Measurements from ENCODE around the gene KIF2A. TPM values are rescaled to one million over a fixed set of nuclear protein-coding genes. Genes with fewer than 3 reads are reported as not detected.

Gene KIF2A
- total RNA-seq, 2 donors from 2014 or later, result 19.5 to 28.9 TPM

DNA sequence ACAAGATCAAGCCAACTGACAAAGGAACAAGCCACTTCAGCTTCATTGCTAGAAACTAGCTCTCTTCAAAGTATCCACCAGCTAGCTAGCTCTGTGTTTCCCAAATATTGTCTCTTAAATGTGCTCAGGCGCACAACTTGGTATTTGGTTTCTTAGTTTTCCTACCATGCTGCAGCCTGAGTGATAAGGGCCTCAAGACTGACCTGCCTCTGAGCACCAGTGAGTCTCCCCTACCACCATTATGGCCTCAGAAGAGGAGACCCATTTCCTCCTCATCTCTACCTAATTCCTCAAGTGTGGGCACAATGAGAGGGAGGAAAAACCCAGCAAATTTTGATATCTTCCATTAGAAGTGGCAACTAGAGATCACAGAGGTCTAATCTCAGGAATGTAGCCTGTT lies 34.6 kb upstream of the KIF2A start:
- Histone ChIP-seq H3K27ac (no peak overlapping the region), H3K9me3 (no peaks in the 10 kb centered on the region), H3K4me3 (no peak overlapping the region), H3K27me3 (replicated peaks; ENCODE audit: insufficient read depth) (no peaks in the 10 kb centered on the region), H3K4me1 (ENCODE audit: control insufficient read depth in 1 of 2, low read depth in 2 of 2) (no peaks in the 10 kb centered on the region), H3K36me3 (no peaks in the 10 kb centered on the region)
- no peak for ATAC-seq (ENCODE audit: insufficient number of reproducible peaks, low FRiP score, low read depth)
- TF ChIP-seq CTCF (IDR thresholded peaks at IDR 0.05), result no peak
- no peak for DNase-seq (ENCODE audit: low spot score)

GRCh38 chr5:62271870-62272269 lies 34.1 kb upstream of the KIF2A start:
- H3K36me3 ChIP-seq, result no peaks in the 10 kb centered on the region
- ATAC-seq (ENCODE audit: insufficient number of reproducible peaks, low FRiP score, low read depth), result no peak
- no peak for DNase-seq (ENCODE audit: low spot score)
- no peak for TF ChIP-seq CTCF (IDR thresholded peaks at IDR 0.05)
- no peaks in the 10 kb centered on the region for H3K4me1 ChIP-seq (ENCODE audit: control insufficient read depth in 1 of 2, low read depth in 2 of 2)
- H3K4me3 ChIP-seq, result no peak overlapping the region
- H3K27ac ChIP-seq, result no peak overlapping the region
- no peaks in the 10 kb centered on the region for H3K27me3 ChIP-seq (replicated peaks; ENCODE audit: insufficient read depth)
- no peaks in the 10 kb centered on the region for H3K9me3 ChIP-seq

DNA sequence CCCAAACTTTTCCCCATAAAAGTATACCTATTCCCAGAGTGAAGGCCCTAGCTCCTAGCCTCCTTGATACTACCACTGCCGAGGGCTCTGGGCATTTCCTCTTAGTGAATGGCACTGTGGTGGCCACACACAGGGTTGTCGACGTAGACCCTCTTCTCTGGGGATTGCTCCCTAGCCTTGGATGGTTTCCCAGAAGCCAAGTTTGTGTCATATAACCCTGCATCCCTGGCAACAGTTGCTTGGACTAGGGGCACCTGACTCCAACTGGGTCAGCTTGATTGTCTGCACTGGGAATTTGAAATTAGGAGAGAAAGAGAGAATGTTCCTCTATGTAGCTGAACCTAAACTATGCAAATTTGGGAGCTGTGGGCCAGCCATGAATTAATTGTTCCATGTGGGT lies 32.3 kb upstream of the KIF2A start:
- Histone ChIP-seq H3K4me1 (ENCODE audit: control insufficient read depth in 1 of 2, low read depth in 2 of 2) (no peaks in the 10 kb centered on the region), H3K27me3 (replicated peaks; ENCODE audit: insufficient read depth) (no peaks in the 10 kb centered on the region), H3K9me3 (no peaks in the 10 kb centered on the region), H3K27ac (no peak overlapping the region), H3K36me3 (no peaks in the 10 kb centered on the region), H3K4me3 (no peak overlapping the region)
- DNase-seq (ENCODE audit: low spot score) (no peak), ATAC-seq (ENCODE audit: insufficient number of reproducible peaks, low FRiP score, low read depth) (no peak)
- no peak for TF ChIP-seq CTCF (IDR thresholded peaks at IDR 0.05)

DNA sequence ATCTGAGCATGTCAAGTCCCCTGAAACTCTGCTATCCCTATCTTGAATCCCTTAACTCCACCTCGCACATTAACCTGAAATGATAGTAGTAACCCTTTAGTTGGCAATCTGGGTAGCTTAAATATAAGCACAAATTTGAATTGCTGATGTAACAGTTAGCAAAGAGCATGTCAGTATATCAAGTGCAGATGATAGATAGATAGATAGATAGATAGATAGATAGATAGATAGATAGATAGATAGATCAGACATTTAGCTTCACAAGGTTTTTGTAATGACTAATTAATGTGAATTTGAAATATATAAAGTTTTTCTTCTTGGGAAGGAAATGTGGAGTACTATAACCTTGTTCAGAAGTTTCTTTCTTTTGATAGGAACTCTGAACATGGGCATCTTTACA lies 30.4 kb upstream of the KIF2A start:
- Histone ChIP-seq H3K9me3 (no peaks in the 10 kb centered on the region), H3K27ac (no peak overlapping the region), H3K27me3 (replicated peaks; ENCODE audit: insufficient read depth) (no peaks in the 10 kb centered on the region), H3K36me3 (no peaks in the 10 kb centered on the region), H3K4me3 (no peak overlapping the region), H3K4me1 (ENCODE audit: control insufficient read depth in 1 of 2, low read depth in 2 of 2) (no peaks in the 10 kb centered on the region)
- DNase-seq (ENCODE audit: low spot score) (no peak), ATAC-seq (ENCODE audit: insufficient number of reproducible peaks, low FRiP score, low read depth) (no peak)
- no peak for TF ChIP-seq CTCF (IDR thresholded peaks at IDR 0.05)

DNA sequence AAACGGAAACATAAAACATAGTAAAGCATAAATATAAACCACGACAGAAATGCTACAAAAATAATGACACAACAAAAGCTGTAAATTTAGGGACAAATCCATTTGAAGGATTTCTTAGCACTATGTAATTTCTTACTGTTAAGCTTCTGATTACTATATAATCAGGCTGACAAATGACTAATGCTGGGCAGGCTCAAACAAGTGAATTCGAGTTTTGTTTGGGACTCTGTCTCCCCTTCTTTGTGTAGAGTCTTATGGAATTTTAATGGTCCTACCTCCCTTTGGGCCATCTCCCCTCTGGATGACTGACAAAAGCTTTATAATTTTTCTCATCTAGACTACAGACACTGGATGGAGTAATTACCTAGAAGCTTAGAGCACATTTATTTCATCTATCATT lies 24.6 kb upstream of the KIF2A start:
- Histone ChIP-seq H3K4me1 (ENCODE audit: control insufficient read depth in 1 of 2, low read depth in 2 of 2) (no peaks in the 10 kb centered on the region), H3K27me3 (replicated peaks; ENCODE audit: insufficient read depth) (no peaks in the 10 kb centered on the region), H3K9me3 (no peaks in the 10 kb centered on the region), H3K27ac (no peak overlapping the region), H3K36me3 (no peaks in the 10 kb centered on the region), H3K4me3 (no peak overlapping the region)
- no peak for TF ChIP-seq CTCF (IDR thresholded peaks at IDR 0.05)
- DNase-seq (ENCODE audit: low spot score), result no peak
- ATAC-seq (ENCODE audit: insufficient number of reproducible peaks, low FRiP score, low read depth), result no peak
